ENCODE data around the gene GCDH. TPM values are rescaled to one million over a fixed set of nuclear protein-coding genes. Genes with fewer than 3 reads are reported as not detected.
A peak's percentile ranks its signal among the peaks of the same experiment; 100 is the strongest.

GCDH gene
- total RNA-seq, 1 donor from 2014 or later, result 20.0 TPM

DNA sequence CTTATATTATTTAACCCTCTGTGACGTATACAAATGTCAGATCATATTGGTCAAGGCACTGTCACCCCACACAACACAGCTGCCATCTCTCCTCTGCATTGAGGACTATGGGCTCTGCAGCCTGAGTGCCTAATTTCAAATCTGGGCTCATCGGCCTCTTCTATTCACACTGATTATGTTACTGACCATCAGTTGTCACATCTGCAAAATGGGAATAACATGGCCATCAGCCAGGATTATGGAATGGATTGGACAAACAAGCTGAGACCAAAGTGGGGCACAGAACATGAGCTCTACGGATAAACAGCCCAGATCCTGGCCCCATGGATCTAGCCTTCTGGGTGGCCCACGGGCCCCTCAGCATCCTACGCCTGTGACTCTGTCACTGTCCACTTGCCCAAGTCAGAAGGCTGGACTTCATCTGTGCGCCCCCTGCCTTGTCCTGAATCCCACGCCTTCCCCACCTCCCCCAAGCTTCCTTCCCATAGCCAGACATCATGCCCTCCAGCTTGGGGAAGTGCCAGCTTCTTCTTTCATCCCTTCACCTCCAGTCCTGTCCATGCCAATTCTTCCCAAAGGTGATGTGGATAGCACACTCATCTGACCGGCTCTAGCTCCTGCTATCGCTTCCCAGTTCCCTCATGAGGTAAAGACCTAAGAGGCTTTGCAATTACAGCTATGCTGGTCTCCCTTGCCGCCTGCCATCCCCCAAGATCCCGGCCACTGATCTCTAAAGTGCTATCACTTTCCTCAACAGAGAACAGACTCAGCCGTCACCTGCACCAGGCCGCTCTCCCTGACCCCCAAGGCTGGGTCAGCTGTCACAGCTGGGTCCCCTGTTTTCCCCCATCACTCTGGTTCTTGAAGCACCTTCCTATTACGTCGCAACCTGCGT is 41.7 kb downstream of the GCDH start:
- Mint-ChIP-seq H3K27me3 (ENCODE audit: unreplicated experiment) (peaks cover 10% of the 10 kb centered on the region), H3K36me3 (ENCODE audit: low read depth, unreplicated experiment) (peaks cover 9% of the 10 kb centered on the region), H3K4me1 (ENCODE audit: unreplicated experiment) (peaks cover 17% of the 10 kb centered on the region), H3K4me3 (ENCODE audit: unreplicated experiment) (peak overlapping the region; percentile 98), H3K9me3 (ENCODE audit: unreplicated experiment) (no peaks in the 10 kb centered on the region), H3K27ac (ENCODE audit: unreplicated experiment) (peak overlapping the region; percentile 90)
- no peak for DNase-seq (ENCODE audit: low spot score)
- TF ChIP-seq, protein P1, sequence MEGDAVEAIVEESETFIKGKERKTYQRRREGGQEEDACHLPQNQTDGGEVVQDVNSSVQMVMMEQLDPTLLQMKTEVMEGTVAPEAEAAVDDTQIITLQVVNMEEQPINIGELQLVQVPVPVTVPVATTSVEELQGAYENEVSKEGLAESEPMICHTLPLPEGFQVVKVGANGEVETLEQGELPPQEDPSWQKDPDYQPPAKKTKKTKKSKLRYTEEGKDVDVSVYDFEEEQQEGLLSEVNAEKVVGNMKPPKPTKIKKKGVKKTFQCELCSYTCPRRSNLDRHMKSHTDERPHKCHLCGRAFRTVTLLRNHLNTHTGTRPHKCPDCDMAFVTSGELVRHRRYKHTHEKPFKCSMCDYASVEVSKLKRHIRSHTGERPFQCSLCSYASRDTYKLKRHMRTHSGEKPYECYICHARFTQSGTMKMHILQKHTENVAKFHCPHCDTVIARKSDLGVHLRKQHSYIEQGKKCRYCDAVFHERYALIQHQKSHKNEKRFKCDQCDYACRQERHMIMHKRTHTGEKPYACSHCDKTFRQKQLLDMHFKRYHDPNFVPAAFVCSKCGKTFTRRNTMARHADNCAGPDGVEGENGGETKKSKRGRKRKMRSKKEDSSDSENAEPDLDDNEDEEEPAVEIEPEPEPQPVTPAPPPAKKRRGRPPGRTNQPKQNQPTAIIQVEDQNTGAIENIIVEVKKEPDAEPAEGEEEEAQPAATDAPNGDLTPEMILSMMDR (IDR thresholded peaks at IDR 0.05; ENCODE audit: unreplicated experiment), result no peak

DNA sequence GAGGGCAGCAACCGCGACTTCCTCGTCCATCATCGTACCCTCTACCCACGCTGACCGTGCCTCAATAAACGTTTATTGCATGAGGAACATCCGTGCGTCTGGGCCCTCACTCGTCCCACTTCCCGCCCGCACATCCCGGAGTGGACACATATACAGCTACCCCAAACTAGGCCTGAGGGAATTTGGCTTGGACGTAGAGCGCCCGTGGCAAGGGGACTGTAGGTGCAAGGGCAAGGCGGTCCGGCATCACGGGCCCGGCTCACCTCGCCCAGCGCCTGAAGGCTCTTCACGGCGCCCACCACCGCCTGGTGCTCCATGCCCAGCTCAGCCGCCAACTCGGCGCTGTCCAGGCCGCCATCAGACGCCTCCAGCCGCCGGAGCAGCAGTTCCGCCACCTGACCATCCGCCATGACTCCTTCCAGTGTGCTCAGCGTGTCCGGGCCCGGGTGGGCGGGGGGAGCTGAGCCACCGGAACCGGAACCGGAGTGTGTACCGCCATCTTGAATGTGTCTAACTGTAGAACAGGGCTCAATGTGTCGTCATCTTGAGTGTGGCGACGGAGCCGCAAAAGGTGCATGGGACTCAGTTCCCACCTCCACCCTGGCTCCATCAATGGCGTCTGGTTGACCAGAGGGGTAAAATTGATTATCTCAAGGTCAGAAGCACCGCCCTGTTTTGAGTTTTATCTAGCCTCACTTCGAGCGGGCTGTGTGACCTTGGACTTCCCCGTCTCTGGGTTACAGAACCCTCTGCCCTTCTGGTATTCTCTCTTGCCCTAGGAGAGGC is 42.5 kb downstream of the GCDH start, which contains the start of gene FARSA:
FARSA (minus strand) TSS at position 425 of the 786 bp plus-strand sequence; CDS start at position 410, 15 bp downstream.
- TF ChIP-seq, protein P1 (IDR thresholded peaks at IDR 0.05; ENCODE audit: unreplicated experiment), result no peak
- peak within 1 kb of the TSS; percentile 90 for H3K27ac Mint-ChIP-seq (ENCODE audit: unreplicated experiment)
- H3K4me1 Mint-ChIP-seq (ENCODE audit: unreplicated experiment), result peaks cover 17% of the 10 kb centered on the region
- DNase-seq (ENCODE audit: low spot score), result peak; percentile 86
- peaks cover 10% of the 10 kb centered on the region for H3K27me3 Mint-ChIP-seq (ENCODE audit: unreplicated experiment)
- peaks cover 4% of the 10 kb centered on the region for H3K36me3 Mint-ChIP-seq (ENCODE audit: low read depth, unreplicated experiment)
- no peaks in the 10 kb centered on the region for H3K9me3 Mint-ChIP-seq (ENCODE audit: unreplicated experiment)
- H3K4me3 Mint-ChIP-seq (ENCODE audit: unreplicated experiment), result peak within 1 kb of the TSS; percentile 98

DNA sequence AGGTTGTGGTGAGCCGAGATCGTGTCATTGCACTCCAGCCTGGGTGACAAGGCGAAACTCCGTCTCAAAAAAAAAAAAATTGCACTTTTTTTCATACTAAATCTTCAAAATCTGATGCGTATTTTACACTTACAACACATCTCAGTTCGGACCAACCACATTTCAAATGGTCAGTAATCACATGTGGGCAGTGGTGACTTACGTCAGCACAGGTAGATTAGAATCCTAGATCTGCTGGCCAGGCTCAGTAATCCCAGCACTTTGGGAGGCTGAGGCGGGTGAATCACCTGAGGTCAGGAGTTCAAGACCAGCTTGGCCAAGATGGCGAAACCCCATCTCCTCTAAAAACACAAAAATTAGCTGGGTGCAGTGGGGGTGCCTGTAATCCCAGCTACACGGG is 44.1 kb downstream of the GCDH start:
- DNase-seq (ENCODE audit: low spot score), result no peak
- H3K4me1 Mint-ChIP-seq (ENCODE audit: unreplicated experiment), result peaks cover 31% of the 10 kb centered on the region
- TF ChIP-seq, protein P1 (IDR thresholded peaks at IDR 0.05; ENCODE audit: unreplicated experiment), result no peak
- peaks cover 13% of the 10 kb centered on the region for H3K36me3 Mint-ChIP-seq (ENCODE audit: low read depth, unreplicated experiment)
- no peak overlapping the region for H3K27ac Mint-ChIP-seq (ENCODE audit: unreplicated experiment)
- peaks cover 11% of the 10 kb centered on the region for H3K27me3 Mint-ChIP-seq (ENCODE audit: unreplicated experiment)
- H3K4me3 Mint-ChIP-seq (ENCODE audit: unreplicated experiment), result no peak overlapping the region
- H3K9me3 Mint-ChIP-seq (ENCODE audit: unreplicated experiment), result no peaks in the 10 kb centered on the region

DNA sequence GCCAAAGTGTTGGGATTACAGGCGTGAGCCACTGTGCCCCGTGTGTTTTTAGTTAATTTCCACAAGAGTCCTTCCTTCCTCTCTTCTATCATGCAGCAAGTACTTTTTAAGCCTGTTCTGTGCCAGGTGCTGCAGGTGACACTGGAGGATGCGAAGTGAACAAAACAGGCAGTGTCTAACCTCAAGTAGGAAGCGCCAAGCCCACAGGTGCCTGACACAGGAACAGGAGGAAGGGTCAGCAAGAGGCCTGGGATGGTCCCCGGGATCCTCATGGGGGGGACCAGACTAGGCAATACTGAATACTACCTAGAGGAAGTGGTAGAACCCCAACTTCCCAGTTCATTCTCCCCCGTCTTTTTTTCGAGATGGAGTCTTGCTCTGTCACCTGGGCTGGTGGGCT is 45.6 kb downstream of the GCDH start:
- Mint-ChIP-seq H3K36me3 (ENCODE audit: low read depth, unreplicated experiment) (peaks cover 23% of the 10 kb centered on the region), H3K4me1 (ENCODE audit: unreplicated experiment) (peaks cover 40% of the 10 kb centered on the region), H3K27me3 (ENCODE audit: unreplicated experiment) (peaks cover 11% of the 10 kb centered on the region), H3K4me3 (ENCODE audit: unreplicated experiment) (peak overlapping the region; percentile 67), H3K9me3 (ENCODE audit: unreplicated experiment) (no peaks in the 10 kb centered on the region), H3K27ac (ENCODE audit: unreplicated experiment) (peak overlapping the region; percentile 57)
- DNase-seq (ENCODE audit: low spot score), result no peak
- TF ChIP-seq, protein P1 (IDR thresholded peaks at IDR 0.05; ENCODE audit: unreplicated experiment), result no peak

Measured in endothelial cell (in vitro differentiated cells).